T-helper 1 cell treated with Interleukin-12 subunit alpha and Interleukin-12 subunit beta and Interleukin-4 antibody, amounts not matched to agents 30 μg/mL and 1 μg/mL, for 36 hours (primary cell): ENCODE results near the gene TLDC2.

Source experiments
- H3K27ac Mint-ChIP-seq: one replicate; pipeline ENCODE4 v1.8.0; 2021; ENCODE audit warnings: mild to moderate bottlenecking, mixed read lengths
- H3K27me3 Mint-ChIP-seq: one replicate; pipeline ENCODE4 v1.8.0; 2021; ENCODE audit warnings: low read depth, mixed read lengths
- H3K36me3 Mint-ChIP-seq: one replicate; pipeline ENCODE4 v1.8.0; 2021; ENCODE audit warnings: low read depth, mixed read lengths
- H3K4me1 Mint-ChIP-seq: one replicate; pipeline ENCODE4 v1.8.0; 2021; ENCODE audit warnings: low read depth, mixed read lengths
- H3K4me3 Mint-ChIP-seq: one replicate; pipeline ENCODE4 v1.8.0; 2021; ENCODE audit warnings: mild to moderate bottlenecking, moderate library complexity, mixed read lengths
- H3K9me3 Mint-ChIP-seq: one replicate; pipeline ENCODE4 v1.8.0; 2021; ENCODE audit warnings: mixed read lengths

TLDC2 gene

GRCh38 chr20:36859282-36859555, 16.7 kb upstream of the TLDC2 start:
- Mint-ChIP-seq H3K27ac (no peak overlapping the region), H3K4me3 (no peak overlapping the region), H3K4me1 (peaks cover 18% of the 10 kb centered on the region), H3K9me3 (no peaks in the 10 kb centered on the region), H3K27me3 (peaks cover 30% of the 10 kb centered on the region), H3K36me3 (peaks cover 3% of the 10 kb centered on the region)

- Mint-ChIP-seq H3K27ac (no peak overlapping the region), H3K4me3 (no peak overlapping the region), H3K4me1 (peaks cover 18% of the 10 kb centered on the region), H3K36me3 (peaks cover 3% of the 10 kb centered on the region), H3K27me3 (peaks cover 35% of the 10 kb centered on the region), H3K9me3 (no peaks in the 10 kb centered on the region)
Measured at GRCh38 chr20:36859700-36860330, 16.1 kb upstream of the TLDC2 start.

GRCh38 chr20:36860339-36860738, 15.6 kb upstream of the TLDC2 start:
- Mint-ChIP-seq H3K27ac (no peak overlapping the region), H3K27me3 (peaks cover 40% of the 10 kb centered on the region), H3K36me3 (peaks cover 3% of the 10 kb centered on the region), H3K4me1 (peaks cover 20% of the 10 kb centered on the region), H3K4me3 (peak overlapping the region; percentile 28), H3K9me3 (no peaks in the 10 kb centered on the region)

- H3K4me1 Mint-ChIP-seq = peaks cover 18% of the 10 kb centered on the region
- H3K4me3 Mint-ChIP-seq = peak overlapping the region; percentile 57
- H3K36me3 Mint-ChIP-seq = peaks cover 3% of the 10 kb centered on the region
- no peak overlapping the region for H3K27ac Mint-ChIP-seq
- peaks cover 47% of the 10 kb centered on the region for H3K27me3 Mint-ChIP-seq
- no peaks in the 10 kb centered on the region for H3K9me3 Mint-ChIP-seq
Measured at GRCh38 chr20:36860811-36861624, 14.9 kb upstream of the TLDC2 start.

- Mint-ChIP-seq H3K4me3 (peak overlapping the region; percentile 57), H3K9me3 (no peaks in the 10 kb centered on the region), H3K4me1 (peaks cover 13% of the 10 kb centered on the region), H3K27ac (no peak overlapping the region), H3K36me3 (peaks cover 3% of the 10 kb centered on the region), H3K27me3 (peaks cover 52% of the 10 kb centered on the region)
Measured at GRCh38 chr20:36861625-36861874, 14.4 kb upstream of the TLDC2 start.

GRCh38 chr20:36861875-36862801, 13.8 kb upstream of the TLDC2 start:
- H3K4me3 Mint-ChIP-seq = peak overlapping the region; percentile 25
- no peaks in the 10 kb centered on the region for H3K9me3 Mint-ChIP-seq
- H3K36me3 Mint-ChIP-seq = peaks cover 3% of the 10 kb centered on the region
- H3K27ac Mint-ChIP-seq = no peak overlapping the region
- peaks cover 57% of the 10 kb centered on the region for H3K27me3 Mint-ChIP-seq
- H3K4me1 Mint-ChIP-seq = peaks cover 7% of the 10 kb centered on the region

- Mint-ChIP-seq H3K4me3 (no peak overlapping the region), H3K9me3 (no peaks in the 10 kb centered on the region), H3K4me1 (peaks cover 5% of the 10 kb centered on the region), H3K36me3 (peaks cover 3% of the 10 kb centered on the region), H3K27me3 (peaks cover 59% of the 10 kb centered on the region), H3K27ac (no peak overlapping the region)
Measured at GRCh38 chr20:36862857-36863668, 12.9 kb upstream of the TLDC2 start.

GRCh38 chr20:36865076-36865860, 10.7 kb upstream of the TLDC2 start:
- no peaks in the 10 kb centered on the region for H3K9me3 Mint-ChIP-seq
- H3K27me3 Mint-ChIP-seq = peaks cover 52% of the 10 kb centered on the region
- H3K36me3 Mint-ChIP-seq = peaks cover under 1% of the 10 kb centered on the region
- H3K4me1 Mint-ChIP-seq = peaks cover 2% of the 10 kb centered on the region
- H3K4me3 Mint-ChIP-seq = peak overlapping the region; percentile 52
- H3K27ac Mint-ChIP-seq = no peak overlapping the region

- Mint-ChIP-seq H3K4me3 (peak overlapping the region; percentile 31), H3K36me3 (no peaks in the 10 kb centered on the region), H3K27me3 (peaks cover 47% of the 10 kb centered on the region), H3K4me1 (peaks cover 2% of the 10 kb centered on the region), H3K9me3 (no peaks in the 10 kb centered on the region), H3K27ac (no peak overlapping the region)
Measured at GRCh38 chr20:36865861-36866149, 10.1 kb upstream of the TLDC2 start.

- peaks cover 43% of the 10 kb centered on the region for H3K27me3 Mint-ChIP-seq
- H3K27ac Mint-ChIP-seq = no peak overlapping the region
- H3K4me1 Mint-ChIP-seq = peaks cover 2% of the 10 kb centered on the region
- peak overlapping the region; percentile 31 for H3K4me3 Mint-ChIP-seq
- no peaks in the 10 kb centered on the region for H3K9me3 Mint-ChIP-seq
- H3K36me3 Mint-ChIP-seq = no peaks in the 10 kb centered on the region
Measured at GRCh38 chr20:36866164-36866563, 9.8 kb upstream of the TLDC2 start.

GRCh38 chr20:36866681-36867495, 9.1 kb upstream of the TLDC2 start:
- H3K9me3 Mint-ChIP-seq = no peaks in the 10 kb centered on the region
- H3K4me1 Mint-ChIP-seq = peaks cover 2% of the 10 kb centered on the region
- H3K4me3 Mint-ChIP-seq = no peak overlapping the region
- H3K27ac Mint-ChIP-seq = no peak overlapping the region
- H3K36me3 Mint-ChIP-seq = no peaks in the 10 kb centered on the region
- peaks cover 36% of the 10 kb centered on the region for H3K27me3 Mint-ChIP-seq

- no peaks in the 10 kb centered on the region for H3K9me3 Mint-ChIP-seq
- H3K4me3 Mint-ChIP-seq = no peak overlapping the region
Measured at GRCh38 chr20:36871640-36872570, 4.0 kb upstream of the TLDC2 start.

More at GRCh38 chr20:36871640-36872570, 4.0 kb upstream of the TLDC2 start:
- Mint-ChIP-seq H3K27ac (no peak overlapping the region), H3K4me1 (no peaks in the 10 kb centered on the region), H3K27me3 (peaks cover 4% of the 10 kb centered on the region), H3K36me3 (no peaks in the 10 kb centered on the region)
